NB4 (cell line): Measurements from ENCODE around the gene ST8SIA1.

ENCODE experiments used
- MYC ChIP-seq: IDR thresholded peaks from 2 replicates; pipeline ENCODE4 v1.6.1; 2011; ENCODE audit warnings: low read depth, low read length
- POLR2A ChIP-seq: IDR thresholded peaks from 2 replicates; pipeline ENCODE4 v1.6.1; 2011; ENCODE audit warnings: mild to moderate bottlenecking; ENCODE audit not compliant: insufficient read length; ENCODE audit errors: extremely low read depth
- TF ChIP-seq, protein P1 (sequence below): IDR thresholded peaks from one replicate; pipeline ENCODE4 v1.5.1; 2012; ENCODE audit warnings: low read depth, low read length
- TF ChIP-seq, protein P2 (sequence below): IDR thresholded peaks from 2 replicates; pipeline ENCODE4 v1.6.1; 2011; ENCODE audit warnings: low read depth, low read length

DNA sequence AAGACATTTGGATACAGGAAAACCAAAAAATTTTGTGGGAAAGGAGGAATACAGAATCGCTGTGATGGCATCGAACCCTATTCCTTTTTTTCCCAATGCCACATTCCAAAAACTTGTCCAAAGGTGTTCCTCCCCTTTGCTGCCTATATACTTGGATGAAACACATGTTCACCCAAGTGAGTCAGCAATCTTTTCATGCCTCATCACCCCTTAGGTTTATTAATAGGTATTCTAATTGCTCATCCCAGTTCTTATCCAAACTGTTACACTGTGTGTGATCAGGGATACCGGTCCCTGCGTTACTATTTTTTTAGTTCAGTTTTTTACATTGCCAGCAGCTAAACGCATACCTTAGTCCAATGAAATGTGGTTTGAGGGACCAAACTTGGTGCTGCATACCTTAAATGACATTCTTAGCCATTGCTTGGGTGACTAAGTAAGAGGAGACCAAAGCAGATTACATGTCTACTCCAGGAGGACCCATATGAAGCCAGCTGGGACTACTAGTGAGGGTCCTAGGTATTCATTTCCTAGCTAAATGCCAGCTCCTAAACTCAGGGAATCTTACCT, 20.6 kb upstream of the ST8SIA1 start:
- TF ChIP-seq, protein P1, sequence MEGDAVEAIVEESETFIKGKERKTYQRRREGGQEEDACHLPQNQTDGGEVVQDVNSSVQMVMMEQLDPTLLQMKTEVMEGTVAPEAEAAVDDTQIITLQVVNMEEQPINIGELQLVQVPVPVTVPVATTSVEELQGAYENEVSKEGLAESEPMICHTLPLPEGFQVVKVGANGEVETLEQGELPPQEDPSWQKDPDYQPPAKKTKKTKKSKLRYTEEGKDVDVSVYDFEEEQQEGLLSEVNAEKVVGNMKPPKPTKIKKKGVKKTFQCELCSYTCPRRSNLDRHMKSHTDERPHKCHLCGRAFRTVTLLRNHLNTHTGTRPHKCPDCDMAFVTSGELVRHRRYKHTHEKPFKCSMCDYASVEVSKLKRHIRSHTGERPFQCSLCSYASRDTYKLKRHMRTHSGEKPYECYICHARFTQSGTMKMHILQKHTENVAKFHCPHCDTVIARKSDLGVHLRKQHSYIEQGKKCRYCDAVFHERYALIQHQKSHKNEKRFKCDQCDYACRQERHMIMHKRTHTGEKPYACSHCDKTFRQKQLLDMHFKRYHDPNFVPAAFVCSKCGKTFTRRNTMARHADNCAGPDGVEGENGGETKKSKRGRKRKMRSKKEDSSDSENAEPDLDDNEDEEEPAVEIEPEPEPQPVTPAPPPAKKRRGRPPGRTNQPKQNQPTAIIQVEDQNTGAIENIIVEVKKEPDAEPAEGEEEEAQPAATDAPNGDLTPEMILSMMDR, result no peak
- TF ChIP-seq, protein P2, sequence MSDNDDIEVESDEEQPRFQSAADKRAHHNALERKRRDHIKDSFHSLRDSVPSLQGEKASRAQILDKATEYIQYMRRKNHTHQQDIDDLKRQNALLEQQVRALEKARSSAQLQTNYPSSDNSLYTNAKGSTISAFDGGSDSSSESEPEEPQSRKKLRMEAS, result no peak
- TF ChIP-seq POLR2A (no peak), MYC (no peak)
